ENCODE measurements around the gene IKBKE.

DNA sequence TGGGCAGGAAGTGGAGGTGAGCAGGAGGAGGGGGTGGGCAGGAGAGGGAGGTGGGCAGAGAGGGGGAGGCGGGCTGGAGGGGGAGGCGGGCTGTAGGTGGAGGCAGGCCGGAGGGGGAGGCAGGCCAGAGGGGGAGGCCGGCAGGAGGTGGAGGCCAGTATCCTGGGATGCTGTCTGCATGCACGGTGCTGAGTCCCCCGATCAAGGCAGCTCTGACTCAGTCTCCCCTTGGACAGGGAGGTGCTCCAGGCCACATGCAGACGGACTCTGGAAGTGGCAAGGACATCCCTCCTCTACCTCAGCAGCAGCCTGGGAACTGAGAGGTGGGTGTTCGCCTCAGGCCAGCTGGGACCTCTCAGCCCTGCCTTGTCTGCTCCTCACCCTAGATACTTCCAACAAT lies 9.9 kb downstream of the IKBKE start:
- TF ChIP-seq, protein P1, sequence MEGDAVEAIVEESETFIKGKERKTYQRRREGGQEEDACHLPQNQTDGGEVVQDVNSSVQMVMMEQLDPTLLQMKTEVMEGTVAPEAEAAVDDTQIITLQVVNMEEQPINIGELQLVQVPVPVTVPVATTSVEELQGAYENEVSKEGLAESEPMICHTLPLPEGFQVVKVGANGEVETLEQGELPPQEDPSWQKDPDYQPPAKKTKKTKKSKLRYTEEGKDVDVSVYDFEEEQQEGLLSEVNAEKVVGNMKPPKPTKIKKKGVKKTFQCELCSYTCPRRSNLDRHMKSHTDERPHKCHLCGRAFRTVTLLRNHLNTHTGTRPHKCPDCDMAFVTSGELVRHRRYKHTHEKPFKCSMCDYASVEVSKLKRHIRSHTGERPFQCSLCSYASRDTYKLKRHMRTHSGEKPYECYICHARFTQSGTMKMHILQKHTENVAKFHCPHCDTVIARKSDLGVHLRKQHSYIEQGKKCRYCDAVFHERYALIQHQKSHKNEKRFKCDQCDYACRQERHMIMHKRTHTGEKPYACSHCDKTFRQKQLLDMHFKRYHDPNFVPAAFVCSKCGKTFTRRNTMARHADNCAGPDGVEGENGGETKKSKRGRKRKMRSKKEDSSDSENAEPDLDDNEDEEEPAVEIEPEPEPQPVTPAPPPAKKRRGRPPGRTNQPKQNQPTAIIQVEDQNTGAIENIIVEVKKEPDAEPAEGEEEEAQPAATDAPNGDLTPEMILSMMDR (IDR thresholded peaks at IDR 0.05) = no peak
- no peak for TF ChIP-seq POLR2A (IDR thresholded peaks at IDR 0.05)

Data from transverse colon (tissue), 3 donors.